ENCODE data around the gene OSMR. TPM values are rescaled to one million over a fixed set of nuclear protein-coding genes. Genes with fewer than 3 reads are reported as not detected.
A peak's percentile ranks its signal among the peaks of the same experiment; 100 is the strongest.

OSMR gene
- 18.8 and 26.3 TPM in 2 replicates for total RNA-seq (2014; rRNA removed; shearing (Covaris generic); ENCODE audit: low replicate concordance)

DNA sequence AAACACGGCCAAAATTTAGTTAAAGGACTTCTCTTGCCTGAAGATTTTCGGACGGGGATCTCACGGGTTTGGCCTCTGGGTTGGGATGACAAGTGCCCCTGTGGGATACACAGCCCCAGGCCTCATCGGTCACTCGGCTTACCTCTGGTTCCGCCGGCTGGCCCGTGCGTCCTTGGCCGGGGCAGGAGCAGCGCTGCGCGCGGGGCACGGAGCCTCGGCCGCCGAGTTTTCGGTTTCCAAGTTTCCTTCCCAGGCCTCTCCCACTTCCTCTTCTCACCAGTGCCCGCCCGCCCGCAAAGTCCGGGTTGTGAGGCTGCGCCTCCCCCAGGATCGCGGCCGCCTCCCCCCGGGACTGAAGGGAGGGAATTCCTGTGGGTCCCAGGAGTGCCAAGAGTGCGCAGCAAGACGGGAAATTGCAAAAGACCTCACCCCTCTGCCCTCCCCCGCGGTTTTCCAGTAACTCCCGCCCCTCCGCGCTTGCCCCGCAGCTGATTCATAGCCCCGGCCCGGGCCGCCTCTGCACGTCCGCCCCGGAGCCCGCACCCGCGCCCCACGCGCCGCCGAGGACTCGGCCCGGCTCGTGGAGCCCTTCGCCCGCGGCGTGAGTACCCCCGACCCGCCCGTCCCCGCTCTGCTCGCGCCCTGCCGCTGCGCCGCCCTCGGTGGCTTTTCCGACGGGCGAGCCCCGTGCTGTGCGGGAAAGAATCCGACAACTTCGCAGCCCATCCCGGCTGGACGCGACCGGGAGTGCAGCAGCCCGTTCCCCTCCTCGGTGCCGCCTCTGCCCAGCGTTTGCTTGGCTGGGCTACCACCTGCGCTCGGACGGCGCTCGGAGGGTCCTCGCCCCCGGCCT lies at the start of gene OSMR:
TSS of gene OSMR (plus strand) at position 487 of the 853 bp plus-strand sequence. CDS start 23,033 bp downstream, outside the sequence.
- in situ Hi-C loops (cut with HindIII; ENCODE audit: low pct_unique_long_range_greater_than_20kb, low sequenced_read_pairs): no loop called here

DNA sequence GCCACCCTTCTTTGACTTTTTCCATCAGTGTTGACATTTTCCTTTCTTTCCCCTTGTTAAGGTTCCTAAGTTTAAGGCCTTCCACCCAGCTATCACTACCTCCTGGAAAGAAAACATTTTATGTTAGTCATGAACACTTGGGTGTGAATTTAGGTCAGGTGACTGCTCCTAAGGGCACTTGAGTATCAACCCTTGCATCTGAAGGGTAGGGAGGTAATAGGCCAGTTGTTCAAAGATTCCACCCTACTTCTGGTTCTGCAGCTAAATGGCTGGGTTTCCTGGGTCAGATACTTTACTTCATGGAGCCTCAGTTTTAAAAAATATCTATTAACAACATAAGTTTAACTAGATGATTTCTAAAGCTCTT lies 49.1 kb upstream of the OSMR start:
- in situ Hi-C loops (cut with HindIII; ENCODE audit: low pct_unique_long_range_greater_than_20kb, low sequenced_read_pairs): no loop called here
- DNase-seq (ENCODE audit: low read depth): no peak

More for the DNA sequence above, at the start of gene OSMR:
- DNase-seq (ENCODE audit: low read depth): peak; percentile 96

DNA sequence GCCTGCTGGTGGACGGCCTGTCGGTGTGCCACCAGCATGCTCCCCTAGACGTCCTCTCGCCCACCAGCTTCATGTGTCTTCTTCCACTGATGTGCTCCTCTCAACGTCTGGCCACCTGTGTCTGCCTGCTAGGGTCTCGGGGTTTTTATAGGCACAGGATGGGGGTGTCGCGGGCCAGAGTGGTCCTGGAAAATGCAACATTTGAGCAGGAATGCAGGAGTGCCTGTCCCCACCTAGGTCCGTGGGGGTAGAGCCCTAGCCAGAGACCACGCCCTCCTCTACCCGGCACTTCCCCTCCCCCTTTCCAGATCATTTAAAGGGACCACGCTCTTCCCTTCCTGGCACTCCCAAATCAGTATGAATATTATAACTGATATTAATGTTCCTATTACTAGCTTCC lies 48.0 kb upstream of the OSMR start:
- DNase-seq (ENCODE audit: low read depth): no peak
- in situ Hi-C loops (cut with HindIII; ENCODE audit: low pct_unique_long_range_greater_than_20kb, low sequenced_read_pairs): no loop called here

DNA sequence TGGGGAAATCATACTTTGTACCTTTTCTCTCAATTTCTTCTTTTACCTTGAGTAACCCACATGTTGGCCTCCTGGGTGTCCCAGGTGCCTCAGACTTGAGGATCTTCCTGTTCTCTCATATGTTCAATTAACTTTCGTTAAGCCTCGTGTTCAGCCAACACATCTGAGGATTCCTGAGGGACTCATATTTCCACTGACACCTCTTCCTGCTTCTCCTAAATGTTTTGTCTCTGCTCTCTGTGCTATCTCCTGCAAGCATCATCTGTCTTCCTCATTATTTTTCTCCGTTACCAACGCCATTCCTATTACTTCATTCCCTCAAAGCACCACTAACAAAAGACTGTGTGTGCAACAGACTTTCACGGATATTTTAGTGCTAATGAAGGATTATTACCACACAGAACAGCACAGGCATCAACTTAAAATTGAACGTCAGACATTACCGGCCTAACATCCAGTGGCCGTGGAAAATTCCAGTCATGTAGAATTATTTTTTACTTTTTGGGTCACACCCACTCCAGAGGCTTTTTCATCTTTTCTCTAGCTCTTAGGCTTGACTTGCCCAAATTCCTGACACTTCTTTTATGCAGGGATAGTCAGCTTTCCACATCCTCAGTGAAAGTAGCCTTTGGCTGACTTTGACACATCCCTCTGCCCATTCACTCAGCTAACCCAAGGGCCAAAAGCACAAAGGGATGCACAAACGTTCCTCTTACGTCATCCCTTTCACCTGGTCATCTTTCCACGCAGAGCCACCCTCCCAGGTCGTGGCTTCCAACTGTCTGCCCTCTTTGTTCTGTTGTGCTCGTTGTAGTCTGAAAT lies 46.0 kb upstream of the OSMR start:
- DNase-seq (ENCODE audit: low read depth): no peak
- in situ Hi-C loops (cut with HindIII; ENCODE audit: low pct_unique_long_range_greater_than_20kb, low sequenced_read_pairs): no loop called here

DNA sequence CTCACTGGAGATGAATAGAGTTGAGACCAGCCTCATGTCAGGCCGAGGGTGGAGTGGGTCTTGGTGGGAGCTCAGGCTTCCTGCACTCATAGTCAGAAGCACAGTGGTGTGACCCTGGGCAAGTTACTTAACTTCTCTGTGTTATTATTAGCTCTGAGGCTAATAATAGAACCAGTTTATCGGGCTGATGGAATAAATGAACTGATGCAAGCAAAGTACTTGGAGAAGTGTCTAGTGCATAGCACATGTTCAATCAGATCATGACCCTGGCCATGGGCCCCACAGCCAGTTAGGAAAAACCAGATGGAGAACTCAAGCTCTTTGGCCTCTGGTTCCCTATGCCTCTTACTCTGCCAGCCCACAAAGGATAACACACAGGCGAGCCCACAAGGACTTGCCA lies 45.3 kb upstream of the OSMR start:
- DNase-seq (ENCODE audit: low read depth): no peak
- in situ Hi-C loops (cut with HindIII; ENCODE audit: low pct_unique_long_range_greater_than_20kb, low sequenced_read_pairs): no loop called here

DNA sequence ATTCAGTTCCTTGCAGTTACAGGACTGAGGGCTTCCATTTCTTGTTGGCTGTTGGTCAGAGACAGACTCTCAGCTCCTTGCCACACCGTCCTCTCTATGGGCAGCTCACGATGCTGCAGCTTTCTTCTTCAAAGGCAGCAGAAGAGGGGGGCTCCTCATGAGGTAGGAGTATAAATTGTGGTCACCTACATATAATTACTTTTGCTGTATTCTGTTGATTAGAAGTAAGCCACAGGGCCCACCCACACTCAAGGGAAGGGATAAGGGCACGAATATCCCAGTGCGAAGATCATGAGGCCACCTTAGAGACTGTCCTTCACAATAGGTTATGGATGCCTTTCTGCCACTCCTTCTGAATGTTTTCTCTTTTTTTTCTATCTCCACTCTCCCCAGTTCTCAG lies 43.7 kb upstream of the OSMR start:
- DNase-seq (ENCODE audit: low read depth): no peak
- in situ Hi-C loops (cut with HindIII; ENCODE audit: low pct_unique_long_range_greater_than_20kb, low sequenced_read_pairs): no loop called here

DNA sequence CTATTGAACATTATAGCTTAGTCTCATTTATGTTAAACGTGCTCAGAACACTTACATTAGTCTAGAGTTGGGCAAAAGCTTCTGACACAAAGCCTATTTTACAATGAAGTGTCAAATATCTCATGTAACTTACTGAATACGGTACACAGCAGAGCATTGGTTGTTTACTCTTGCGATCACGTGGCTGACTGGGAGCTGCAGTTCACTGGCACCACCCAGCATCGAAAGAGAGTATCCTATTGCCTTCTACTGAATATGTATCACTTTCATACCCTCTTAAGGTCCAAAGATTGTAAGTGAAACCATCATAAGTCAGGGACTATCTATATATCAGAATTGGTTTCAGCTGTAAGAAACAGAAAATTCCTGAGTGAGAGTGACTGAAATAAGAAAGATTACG lies 42.6 kb upstream of the OSMR start:
- DNase-seq (ENCODE audit: low read depth): no peak
- in situ Hi-C loops (cut with HindIII; ENCODE audit: low pct_unique_long_range_greater_than_20kb, low sequenced_read_pairs): no loop called here

DNA sequence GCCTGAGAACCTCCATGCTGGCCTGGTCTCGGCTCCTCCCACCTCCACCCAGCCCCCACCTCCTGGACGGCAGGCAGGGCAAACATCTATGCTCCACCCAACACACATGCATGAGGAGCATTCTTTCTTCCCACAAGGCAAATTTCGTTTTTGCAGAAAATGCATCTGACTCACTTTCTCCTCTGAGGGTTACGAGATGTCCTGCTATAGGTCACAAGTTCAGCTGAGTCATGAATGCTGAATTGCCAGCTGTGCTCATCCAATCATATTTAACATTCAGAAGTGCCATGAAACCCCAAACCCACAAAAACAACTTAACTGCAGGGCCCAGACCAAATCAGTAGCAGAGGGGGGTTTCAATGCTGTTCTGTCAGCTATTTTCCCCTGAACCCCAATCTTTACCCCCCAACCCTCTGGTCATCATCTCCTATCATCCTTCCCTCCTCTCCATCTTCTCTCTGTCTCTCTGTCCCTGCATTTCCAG lies 39.0 kb upstream of the OSMR start:
- in situ Hi-C loops (cut with HindIII; ENCODE audit: low pct_unique_long_range_greater_than_20kb, low sequenced_read_pairs): no loop called here
- DNase-seq (ENCODE audit: low read depth): peak; percentile 96

DNA sequence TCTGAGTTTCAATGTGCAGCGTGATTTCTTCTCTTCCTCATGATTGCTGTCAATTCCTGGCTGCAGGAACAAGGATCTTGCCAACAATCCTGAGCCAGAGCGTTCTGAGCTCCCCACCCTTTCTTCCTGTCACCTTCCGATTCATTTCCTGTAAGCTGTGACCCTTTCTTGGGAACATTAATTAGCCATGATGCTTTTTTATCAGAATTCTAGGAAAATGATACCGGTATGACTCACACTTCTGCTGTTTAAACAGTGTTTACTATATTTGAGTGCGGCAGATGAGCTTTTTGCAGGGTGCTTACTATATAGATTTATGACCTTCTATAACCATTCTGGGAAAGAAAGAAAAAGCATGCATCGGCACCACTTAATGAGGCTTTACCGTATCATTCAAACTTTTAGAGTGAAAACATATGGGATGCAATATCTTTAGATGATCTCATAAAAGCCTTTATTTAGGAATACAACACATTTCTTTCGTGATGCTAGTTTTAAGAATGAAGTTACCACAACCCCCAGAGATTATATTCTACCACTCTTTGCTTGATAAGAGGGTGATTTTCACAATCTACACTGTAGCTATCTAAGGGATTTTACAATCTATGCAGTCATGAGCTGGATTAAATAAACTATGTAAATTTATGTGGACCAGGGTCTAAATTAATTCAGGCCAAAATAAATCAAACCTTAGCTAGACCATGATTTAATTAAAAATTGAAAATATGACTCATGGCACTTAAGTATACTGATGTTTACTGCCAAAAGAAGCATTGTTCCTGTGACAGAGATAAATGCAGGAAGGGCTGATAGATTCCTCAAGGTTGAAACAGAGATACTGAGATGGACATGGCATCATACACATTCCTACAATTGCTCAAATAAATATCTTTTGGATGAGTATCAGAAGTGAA lies 38.0 kb upstream of the OSMR start:
- in situ Hi-C loops (cut with HindIII; ENCODE audit: low pct_unique_long_range_greater_than_20kb, low sequenced_read_pairs): no loop called here

DNA sequence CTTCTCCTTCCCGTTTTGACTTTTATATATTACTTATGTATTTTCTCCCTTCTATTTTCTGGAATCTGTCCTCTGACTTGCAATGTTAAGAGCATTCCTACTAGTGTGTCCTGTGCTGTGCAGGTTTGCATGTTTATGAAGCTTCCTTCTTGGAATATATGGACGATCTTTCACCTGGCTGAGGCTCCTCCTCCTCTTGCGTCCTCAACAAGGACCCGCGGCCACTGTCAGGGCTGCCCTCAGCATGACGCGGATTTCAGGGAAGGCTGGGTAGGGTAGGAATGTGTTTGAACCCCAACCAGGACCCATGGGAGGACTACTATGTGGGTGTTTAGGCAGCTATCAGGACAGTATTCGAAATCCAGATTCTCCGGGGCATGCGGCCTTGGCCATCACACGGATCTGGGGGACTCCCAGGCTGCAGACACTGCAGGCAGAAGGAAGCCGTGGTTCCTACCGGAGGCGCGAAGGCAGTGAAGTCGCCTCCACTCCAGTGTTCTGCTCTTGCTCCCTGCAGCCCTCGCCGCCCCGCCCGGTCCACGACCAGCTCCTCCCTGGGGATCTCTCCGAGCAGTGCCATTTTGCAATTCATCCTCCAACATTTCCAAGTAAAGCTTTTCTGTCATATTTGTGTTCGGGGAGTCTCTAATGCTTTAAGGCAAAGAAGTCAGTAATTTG lies 37.0 kb upstream of the OSMR start:
- DNase-seq (ENCODE audit: low read depth): peak; percentile 8
- in situ Hi-C loops (cut with HindIII; ENCODE audit: low pct_unique_long_range_greater_than_20kb, low sequenced_read_pairs): no loop called here

More for the DNA sequence above, 38.0 kb upstream of the OSMR start:
- peak; percentile 28 for DNase-seq (ENCODE audit: low read depth)

DNA sequence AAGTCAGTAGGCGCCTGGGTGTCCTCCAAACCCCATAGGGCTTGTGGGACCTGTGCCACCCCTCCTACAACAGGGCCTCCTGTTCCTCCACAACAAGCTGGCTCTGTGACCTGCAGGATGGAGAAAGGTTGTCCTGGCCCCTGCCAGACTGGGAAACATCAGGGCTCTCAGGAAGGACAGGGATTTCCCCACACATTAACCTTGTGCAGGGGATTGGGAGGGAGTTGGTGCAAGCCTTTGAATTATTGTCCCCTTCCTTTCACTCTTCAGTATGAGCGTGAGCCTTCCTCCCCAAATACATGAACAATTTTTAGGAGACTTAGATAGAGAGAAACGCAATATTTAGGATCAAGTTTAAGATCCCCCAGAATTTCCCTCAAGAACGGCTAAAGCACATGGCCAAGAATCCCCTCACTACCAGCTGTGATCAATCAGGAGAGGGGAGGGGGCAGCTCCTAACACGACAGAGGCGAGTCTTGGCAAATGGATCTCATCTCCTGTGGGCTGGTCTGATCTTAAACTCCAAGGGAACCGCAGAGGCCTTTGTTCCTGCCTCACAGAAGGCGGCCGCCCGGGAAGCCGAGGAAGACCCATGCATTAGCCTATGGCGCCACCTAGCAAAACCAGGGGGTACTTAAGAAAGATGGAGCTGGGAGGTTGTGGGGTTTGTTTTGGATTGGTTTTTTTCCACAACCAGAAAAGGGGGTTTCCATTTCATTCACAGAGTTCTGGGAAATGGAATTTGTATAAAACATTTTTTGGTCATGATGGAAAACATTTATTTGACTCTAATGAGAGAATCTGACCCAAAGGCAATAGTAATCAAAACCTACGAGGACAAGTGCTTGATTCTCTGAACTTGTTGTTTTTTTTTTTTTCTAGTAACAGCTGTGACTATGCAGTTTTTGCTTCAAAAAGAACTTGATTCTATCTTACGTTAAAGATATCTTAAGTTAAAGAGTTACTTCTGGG lies 36.1 kb upstream of the OSMR start:
- DNase-seq (ENCODE audit: low read depth): peak; percentile 77
- in situ Hi-C loops (cut with HindIII; ENCODE audit: low pct_unique_long_range_greater_than_20kb, low sequenced_read_pairs): no loop called here

DNA sequence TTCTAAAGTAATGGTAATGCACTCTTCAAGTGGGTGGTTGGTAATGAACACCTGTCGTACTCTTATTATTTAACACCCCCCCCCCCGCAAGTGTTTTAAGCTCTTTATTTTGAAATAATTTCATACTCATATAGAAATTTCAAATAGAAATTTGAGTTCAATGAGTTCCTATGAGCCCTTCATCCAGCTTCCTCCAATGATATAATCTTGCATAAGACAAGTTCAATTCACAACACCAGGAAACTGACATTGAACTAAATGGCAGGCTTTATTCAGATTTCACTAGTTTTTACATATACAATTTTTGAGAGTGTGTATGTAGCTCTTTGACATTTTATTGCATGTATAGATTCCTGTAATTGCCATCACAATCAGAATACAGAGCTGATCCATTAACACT lies 30.9 kb upstream of the OSMR start:
- no peak for DNase-seq (ENCODE audit: low read depth)
- in situ Hi-C loops (cut with HindIII; ENCODE audit: low pct_unique_long_range_greater_than_20kb, low sequenced_read_pairs): no loop called here

DNA sequence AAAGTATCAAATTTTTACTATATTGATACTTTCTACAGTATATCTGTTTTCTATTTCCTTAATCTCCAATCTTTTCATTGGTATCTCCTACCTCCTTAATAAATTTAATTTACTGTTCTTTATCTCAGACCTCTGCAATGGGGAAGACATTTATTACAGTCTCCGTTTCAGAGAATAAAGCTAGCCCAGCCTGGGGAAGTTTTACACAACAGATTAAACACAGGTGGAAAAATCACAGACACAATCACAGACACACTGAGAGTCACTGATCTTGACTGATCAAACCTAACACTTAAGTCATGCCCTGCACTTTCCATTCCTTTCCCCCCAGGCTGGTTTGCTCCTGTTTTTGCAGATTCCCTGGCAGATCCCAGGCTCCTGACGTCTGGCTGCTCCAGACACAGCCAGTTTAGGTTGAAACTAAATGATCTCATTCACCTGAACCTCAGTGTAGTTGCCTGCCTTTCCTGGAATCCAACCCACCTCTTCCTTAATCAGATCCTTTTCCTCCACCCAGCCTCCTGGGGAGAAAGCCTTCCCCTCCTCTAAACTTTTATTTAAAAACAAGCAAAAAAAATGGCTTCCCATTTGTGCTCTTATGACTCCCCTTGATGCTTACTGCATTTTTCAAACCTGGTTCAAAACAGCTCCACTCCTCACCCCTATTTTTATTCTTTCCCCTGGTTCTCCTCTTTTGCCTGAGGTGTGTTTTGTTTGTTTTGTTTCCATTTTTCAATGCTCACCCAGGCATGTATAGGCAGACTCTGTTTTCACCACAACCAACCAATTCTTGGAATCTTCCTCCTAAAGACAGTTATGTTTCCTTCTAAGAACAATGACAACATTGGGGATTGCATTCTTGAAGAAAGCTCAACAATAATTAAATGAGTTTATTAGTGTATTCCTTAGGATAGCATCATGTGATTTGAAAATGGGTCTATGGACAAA lies 29.5 kb upstream of the OSMR start:
- in situ Hi-C loops (cut with HindIII; ENCODE audit: low pct_unique_long_range_greater_than_20kb, low sequenced_read_pairs): no loop called here
- no peak for DNase-seq (ENCODE audit: low read depth)

DNA sequence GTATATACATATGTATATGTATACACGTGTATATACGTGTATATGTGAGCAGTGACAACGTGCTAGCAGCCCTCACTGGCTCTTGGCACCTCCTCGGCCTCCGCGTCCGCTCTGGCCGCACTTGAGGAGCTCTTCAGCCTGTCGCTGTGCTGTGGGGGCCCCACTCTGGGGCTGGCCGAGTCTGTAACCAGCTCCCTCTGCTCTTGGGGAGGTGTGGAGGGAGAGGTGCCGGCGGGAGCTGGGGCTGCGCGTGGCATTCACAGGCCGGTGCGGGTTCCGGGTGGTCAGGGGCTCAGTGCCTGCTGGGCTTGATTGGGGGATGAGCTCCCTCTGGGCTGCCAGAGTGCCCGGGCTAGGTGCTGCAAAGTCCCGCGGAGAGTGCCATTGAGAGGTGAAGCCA lies 24.1 kb upstream of the OSMR start:
- DNase-seq (ENCODE audit: low read depth): no peak
- in situ Hi-C loops (cut with HindIII; ENCODE audit: low pct_unique_long_range_greater_than_20kb, low sequenced_read_pairs): no loop called here

DNA sequence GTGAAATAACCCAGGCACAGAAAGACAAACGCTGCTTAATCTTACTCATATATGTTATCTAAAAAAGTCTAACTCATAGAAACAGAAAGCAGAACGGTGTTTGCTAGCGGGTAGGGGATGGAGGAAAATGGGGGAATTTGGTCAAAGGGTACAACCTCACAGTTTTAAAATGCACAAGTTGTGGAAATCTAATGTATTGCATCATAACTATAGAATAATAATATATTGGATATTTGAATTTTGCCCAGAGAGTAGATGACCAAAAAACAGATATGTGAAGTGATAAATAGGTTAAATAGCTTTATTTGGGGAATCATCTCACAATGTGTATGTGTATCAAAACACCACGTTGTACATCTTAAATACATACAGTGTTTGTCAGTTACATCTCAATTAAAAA lies 22.3 kb upstream of the OSMR start:
- in situ Hi-C loops (cut with HindIII; ENCODE audit: low pct_unique_long_range_greater_than_20kb, low sequenced_read_pairs): no loop called here
- DNase-seq (ENCODE audit: low read depth): no peak

DNA sequence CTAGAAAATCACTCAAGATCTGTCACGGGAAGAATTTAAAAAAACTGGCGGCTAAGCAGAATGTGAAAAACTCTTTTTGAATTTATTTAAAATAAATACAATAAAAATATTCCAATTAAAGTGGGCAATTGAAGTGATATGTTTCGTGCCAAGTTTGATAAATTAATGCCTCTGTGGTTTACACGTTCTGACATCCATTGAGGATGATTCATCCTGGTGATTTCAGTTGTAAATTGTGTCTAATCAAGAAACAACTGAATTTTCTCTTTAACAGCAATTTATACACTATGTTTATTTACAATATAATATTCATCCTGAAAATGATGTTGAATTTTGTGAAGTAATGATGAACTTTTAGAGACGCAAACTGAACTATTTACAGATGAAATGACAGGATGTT lies 21.0 kb upstream of the OSMR start:
- DNase-seq (ENCODE audit: low read depth): no peak
- in situ Hi-C loops (cut with HindIII; ENCODE audit: low pct_unique_long_range_greater_than_20kb, low sequenced_read_pairs): no loop called here

Measured in Caki2 (cell line).